HepG2 (cell line): ENCODE data around the gene NCOA1.

ENCODE experiments used
- FOSL1 ChIP-seq: sonication (generic); formaldehyde crosslinking; IDR thresholded peaks from 2 replicates; pipeline ENCODE4 v1.9.0; 2021; ENCODE audit warnings: missing genetic modification reagents, borderline replicate concordance
- ZFX ChIP-seq: sonication (generic); formaldehyde crosslinking; IDR thresholded peaks from 2 replicates; pipeline ENCODE4 v1.4.0; 2020; ENCODE audit warnings: mild to moderate bottlenecking, low read depth, missing genetic modification reagents, moderate library complexity
- TF ChIP-seq, protein P1 (sequence below), 2 experiments: sonication (generic) in 1 of 2; formaldehyde crosslinking in 1 of 2; IDR thresholded peaks; 2 replicates each; pipeline versions ENCODE4 v1.5.1 to v1.6.1; 2011 to 2020; ENCODE audit warnings: borderline replicate concordance in 1 of 2, low read depth in 1 of 2, low read length in 1 of 2, mild to moderate bottlenecking in 1 of 2, missing genetic modification reagents in 1 of 2, moderate library complexity in 1 of 2

DNA sequence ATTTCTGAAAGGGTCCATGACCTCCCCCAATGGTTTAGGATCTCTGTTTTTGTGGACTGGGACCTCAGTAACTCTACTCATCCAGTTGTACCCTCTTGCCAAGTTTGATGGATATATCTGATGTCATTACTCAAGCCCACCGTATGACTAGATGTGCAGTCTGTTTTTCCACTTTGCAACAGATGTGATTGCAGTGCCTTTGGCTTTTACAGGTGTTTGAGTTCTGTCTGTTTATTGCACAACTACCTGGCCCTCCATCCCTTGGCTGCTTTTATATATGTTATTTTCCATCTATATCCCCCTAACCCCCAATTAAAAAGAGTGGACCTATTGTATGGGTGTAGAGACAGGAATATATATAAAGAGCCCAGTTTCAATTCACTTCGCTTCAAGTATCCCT, 10.8 kb downstream of the NCOA1 start:
- TF ChIP-seq, protein P1, sequence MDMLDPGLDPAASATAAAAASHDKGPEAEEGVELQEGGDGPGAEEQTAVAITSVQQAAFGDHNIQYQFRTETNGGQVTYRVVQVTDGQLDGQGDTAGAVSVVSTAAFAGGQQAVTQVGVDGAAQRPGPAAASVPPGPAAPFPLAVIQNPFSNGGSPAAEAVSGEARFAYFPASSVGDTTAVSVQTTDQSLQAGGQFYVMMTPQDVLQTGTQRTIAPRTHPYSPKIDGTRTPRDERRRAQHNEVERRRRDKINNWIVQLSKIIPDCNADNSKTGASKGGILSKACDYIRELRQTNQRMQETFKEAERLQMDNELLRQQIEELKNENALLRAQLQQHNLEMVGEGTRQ (IDR thresholded peaks at IDR 0.05; ENCODE audit: low read depth, low read length), result no peak
- TF ChIP-seq, protein P1 (CRISPR knock-in tag; IDR thresholded peaks at IDR 0.05; ENCODE audit: borderline replicate concordance), result no peak
- TF ChIP-seq ZFX (CRISPR knock-in tag) (no peak), FOSL1 (CRISPR knock-in tag) (no peak)
